Thoracic aorta (tissue), 2 donors: Measurements from ENCODE around the gene TENM4. TPM values are rescaled to one million over a fixed set of nuclear protein-coding genes. Genes with fewer than 3 reads are reported as not detected.

Experiments
- ATAC-seq: fragments of 150-250 bp; one replicate; pipeline ENCODE4 v1.8.0; 2017; ENCODE audit warnings: low read depth; ENCODE audit not compliant: insufficient number of reproducible peaks, low FRiP score
- DNase-seq: peaks from one replicate; pipeline ENCODE4 v3.0.0-alpha.2; 2020; ENCODE audit warnings: low spot score
- H3K27ac ChIP-seq, 2 donors: fragments of 200-600 bp; sonication (generic); 1 replicate in 1 of 2; 2 replicates in 1 of 2; pipeline ENCODE4 v1.5.1; 2016; ENCODE audit warnings: mild to moderate bottlenecking in 2 of 2, moderate library complexity in 2 of 2
- H3K27me3 ChIP-seq: fragments of 200-600 bp; sonication (generic); replicated peaks from 2 replicates; pipeline ENCODE4 v1.6.0; 2016; ENCODE audit warnings: mild to moderate bottlenecking; ENCODE audit not compliant: insufficient read depth
- H3K36me3 ChIP-seq: fragments of 200-600 bp; sonication (generic); one replicate; pipeline ENCODE4 v1.5.1; 2016
- H3K4me1 ChIP-seq, 2 donors: fragments of 200-600 bp; sonication (generic); 1 replicate in 1 of 2; 2 replicates in 1 of 2; pipeline versions ENCODE4 v1.5.1 to v1.6.0; 2016; ENCODE audit warnings: low read depth in 2 of 2, mild to moderate bottlenecking in 1 of 2; ENCODE audit not compliant: control insufficient read depth in 1 of 2
- H3K4me3 ChIP-seq: fragments of 200-600 bp; sonication (generic); 2 replicates; pipeline ENCODE4 v1.5.1; 2016; ENCODE audit warnings: mild to moderate bottlenecking
- H3K9me3 ChIP-seq: fragments of 200-600 bp; sonication (generic); 2 replicates; pipeline ENCODE4 v1.5.1; 2016
- total RNA-seq, 2 donors: library from RNA; depleted of rRNA; stranded (reverse); fragments of >200 nt; gene quantifications; one replicate each; pipeline versions ENCODE4 v1.1.0 to v1.2.3, GENCODE V29; 2016
- TF ChIP-seq, protein P1 (sequence below): fragments of 200-600 bp; sonication (generic); IDR thresholded peaks from one replicate; pipeline ENCODE4 v1.5.1; 2019; ENCODE audit warnings: antibody characterized with exemption

Gene TENM4
- total RNA-seq, 2 donors from 2014 or later, result 6.1 to 13.3 TPM

DNA sequence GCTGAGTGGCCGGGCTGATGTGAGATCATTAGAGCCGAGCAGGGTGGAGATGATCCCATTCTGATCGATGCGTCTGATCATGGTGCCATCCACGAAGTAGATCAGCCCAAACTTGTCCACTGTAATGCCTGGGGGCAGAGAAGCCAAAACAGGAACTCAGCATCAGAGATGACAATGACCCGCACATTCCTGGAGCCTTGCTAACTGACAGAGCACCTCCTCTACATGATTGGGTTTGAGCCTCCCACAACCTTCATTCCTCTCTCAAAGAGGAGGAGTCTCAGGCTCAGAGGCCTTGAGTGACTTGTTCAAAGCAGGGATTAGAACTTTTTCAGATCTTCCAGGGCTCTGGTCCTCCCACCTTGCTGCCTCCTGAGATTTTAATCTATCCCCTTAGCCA lies 732.4 kb downstream of the TENM4 start:
- H3K9me3 ChIP-seq, result no peaks in the 10 kb centered on the region
- TF ChIP-seq, protein P1, sequence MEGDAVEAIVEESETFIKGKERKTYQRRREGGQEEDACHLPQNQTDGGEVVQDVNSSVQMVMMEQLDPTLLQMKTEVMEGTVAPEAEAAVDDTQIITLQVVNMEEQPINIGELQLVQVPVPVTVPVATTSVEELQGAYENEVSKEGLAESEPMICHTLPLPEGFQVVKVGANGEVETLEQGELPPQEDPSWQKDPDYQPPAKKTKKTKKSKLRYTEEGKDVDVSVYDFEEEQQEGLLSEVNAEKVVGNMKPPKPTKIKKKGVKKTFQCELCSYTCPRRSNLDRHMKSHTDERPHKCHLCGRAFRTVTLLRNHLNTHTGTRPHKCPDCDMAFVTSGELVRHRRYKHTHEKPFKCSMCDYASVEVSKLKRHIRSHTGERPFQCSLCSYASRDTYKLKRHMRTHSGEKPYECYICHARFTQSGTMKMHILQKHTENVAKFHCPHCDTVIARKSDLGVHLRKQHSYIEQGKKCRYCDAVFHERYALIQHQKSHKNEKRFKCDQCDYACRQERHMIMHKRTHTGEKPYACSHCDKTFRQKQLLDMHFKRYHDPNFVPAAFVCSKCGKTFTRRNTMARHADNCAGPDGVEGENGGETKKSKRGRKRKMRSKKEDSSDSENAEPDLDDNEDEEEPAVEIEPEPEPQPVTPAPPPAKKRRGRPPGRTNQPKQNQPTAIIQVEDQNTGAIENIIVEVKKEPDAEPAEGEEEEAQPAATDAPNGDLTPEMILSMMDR, result no peak
- H3K4me1 ChIP-seq, result no peaks in the 10 kb centered on the region
- no peak overlapping the region for H3K27ac ChIP-seq
- H3K36me3 ChIP-seq, result no peaks in the 10 kb centered on the region
- no peak for DNase-seq
- H3K4me3 ChIP-seq, result no peak overlapping the region
- H3K27me3 ChIP-seq, result no peaks in the 10 kb centered on the region
- ATAC-seq, result no peak

DNA sequence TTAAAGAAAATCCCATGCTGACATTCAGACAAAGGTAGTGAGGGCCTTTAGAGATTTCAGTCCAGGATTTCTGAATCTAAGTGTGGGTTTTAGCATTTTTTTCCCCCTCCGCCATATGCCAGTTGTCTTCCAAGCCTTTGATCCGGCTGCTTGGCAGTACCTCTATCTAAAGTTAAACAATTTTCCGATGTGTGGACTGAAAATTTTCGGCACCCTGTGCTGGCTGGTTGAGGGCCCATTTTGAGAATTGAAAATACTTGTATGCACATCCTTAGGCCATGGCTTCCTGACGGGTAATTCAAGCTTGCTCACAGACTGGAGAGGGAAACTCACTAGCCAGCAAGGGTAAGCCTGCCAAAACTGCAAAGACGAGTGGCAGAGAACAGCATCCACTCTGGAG lies 734.3 kb downstream of the TENM4 start:
- TF ChIP-seq, protein P1, result no peak

DNA sequence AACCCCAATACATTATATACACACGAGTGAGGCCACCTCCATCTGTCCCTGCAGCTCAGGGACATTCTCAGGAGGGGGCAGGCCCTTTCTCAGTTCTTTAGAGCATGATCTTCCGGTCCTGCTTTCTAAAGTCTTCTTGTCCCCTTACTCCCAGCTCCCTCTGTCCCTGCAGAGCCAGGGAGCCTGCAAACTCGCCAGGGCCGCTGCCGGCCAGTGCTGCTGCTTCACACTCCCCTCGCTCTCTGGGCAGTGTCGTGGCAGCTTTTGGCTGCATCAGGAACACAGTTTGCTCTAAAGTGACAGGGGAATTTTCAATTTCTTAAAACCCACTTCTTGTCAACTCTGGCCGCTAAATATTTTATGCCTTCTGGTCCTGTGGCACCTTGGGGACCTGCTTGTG lies 736.0 kb downstream of the TENM4 start:
- Histone ChIP-seq H3K9me3 (no peaks in the 10 kb centered on the region), H3K4me3 (no peak overlapping the region), H3K4me1 (no peaks in the 10 kb centered on the region), H3K27ac (no peak overlapping the region), H3K36me3 (no peaks in the 10 kb centered on the region), H3K27me3 (no peaks in the 10 kb centered on the region)
- TF ChIP-seq, protein P1, result no peak
- DNase-seq (no peak), ATAC-seq (no peak)

More for the DNA sequence above, 734.3 kb downstream of the TENM4 start:
- H3K36me3 ChIP-seq, result no peaks in the 10 kb centered on the region
- no peaks in the 10 kb centered on the region for H3K27me3 ChIP-seq
- H3K27ac ChIP-seq, result no peak overlapping the region
- no peaks in the 10 kb centered on the region for H3K4me1 ChIP-seq
- no peaks in the 10 kb centered on the region for H3K9me3 ChIP-seq
- DNase-seq (no peak), ATAC-seq (no peak)
- no peak overlapping the region for H3K4me3 ChIP-seq

DNA sequence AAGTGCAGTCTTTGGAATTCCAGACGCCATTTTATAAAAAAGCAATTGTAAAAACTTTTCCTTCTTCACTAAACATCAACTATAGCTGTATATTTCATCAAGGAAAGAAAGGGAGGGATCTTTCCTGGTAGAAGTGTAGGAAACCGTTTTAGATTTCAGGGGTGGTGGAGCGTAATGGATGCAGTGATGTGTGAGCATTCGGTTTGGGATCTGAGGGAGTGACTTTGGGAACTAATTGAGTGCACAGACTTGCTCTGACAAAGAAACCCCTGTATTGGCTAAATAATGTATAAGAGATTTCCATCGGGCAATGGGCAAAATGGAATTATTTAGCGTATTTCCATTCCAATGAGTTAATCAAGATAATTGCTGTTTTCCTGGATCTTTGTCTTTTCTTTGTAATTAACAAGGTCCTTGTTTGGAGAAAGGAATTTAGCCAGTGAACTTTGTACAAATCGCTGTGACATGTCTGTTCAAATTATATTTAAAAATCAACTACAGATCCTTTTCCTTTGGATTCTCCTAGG lies 741.2 kb downstream of the TENM4 start:
- Histone ChIP-seq H3K9me3 (no peaks in the 10 kb centered on the region), H3K27ac (no peak overlapping the region), H3K36me3 (no peaks in the 10 kb centered on the region), H3K4me3 (no peak overlapping the region), H3K27me3 (no peaks in the 10 kb centered on the region), H3K4me1 (peaks cover 3 to 39% of the 10 kb centered on the region in 2 donors)
- TF ChIP-seq, protein P1, result no peak
- ATAC-seq, result no peak
- DNase-seq, result no peak

DNA sequence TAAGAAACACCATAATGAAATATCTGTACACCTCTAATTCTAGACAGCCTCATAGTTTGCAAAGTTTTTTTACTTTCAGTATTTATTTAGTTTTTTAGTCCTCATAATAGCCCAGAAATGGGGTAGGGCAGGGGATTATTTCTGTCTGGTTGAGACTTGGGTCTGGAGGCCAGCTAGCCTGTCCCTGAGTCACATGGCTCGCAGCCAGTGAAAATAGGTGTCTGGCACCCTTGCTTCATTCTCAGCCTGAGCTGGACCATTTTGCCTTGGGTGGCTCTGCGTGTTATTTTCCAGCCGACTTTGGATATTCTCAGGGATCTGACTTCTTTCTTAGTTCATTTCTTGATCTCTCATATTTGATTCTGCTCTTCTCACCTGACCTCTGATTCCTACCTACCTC lies 742.2 kb downstream of the TENM4 start:
- H3K27me3 ChIP-seq, result no peaks in the 10 kb centered on the region
- DNase-seq (peak; percentile 80), ATAC-seq (peak; percentile 78)
- no peaks in the 10 kb centered on the region for H3K36me3 ChIP-seq
- no peaks in the 10 kb centered on the region for H3K9me3 ChIP-seq
- TF ChIP-seq, protein P1, result no peak
- H3K27ac ChIP-seq, result peak overlapping the region; percentile 62 to 68
- peaks cover 3 to 39% of the 10 kb centered on the region in 2 donors for H3K4me1 ChIP-seq
- H3K4me3 ChIP-seq, result peak overlapping the region; percentile 8
